Neural crest cell (in vitro differentiated cells): ENCODE results near the gene DNM3. TPM values are rescaled to one million over a fixed set of nuclear protein-coding genes. Genes with fewer than 3 reads are reported as not detected.
A peak's percentile ranks its signal among the peaks of the same experiment; 100 is the strongest.

Source experiments
- DNase-seq: peaks from one replicate; pipeline ENCODE4 v3.0.0; 2021; ENCODE audit warnings: low read depth, mixed read lengths, low spot score
- H3K27ac Mint-ChIP-seq: one replicate; pipeline ENCODE4 v1.8.0; 2021; ENCODE audit warnings: mild to moderate bottlenecking, mixed read lengths; ENCODE audit not compliant: unreplicated experiment
- H3K27me3 Mint-ChIP-seq: 2 replicates; pipeline ENCODE4 v1.8.0; 2021; ENCODE audit warnings: low read depth, mild to moderate bottlenecking, mixed read lengths
- H3K36me3 Mint-ChIP-seq: 2 replicates; pipeline ENCODE4 v1.8.0; 2021; ENCODE audit warnings: low read depth, mild to moderate bottlenecking, mixed read lengths
- H3K4me1 Mint-ChIP-seq: 2 replicates; pipeline ENCODE4 v1.8.0; 2021; ENCODE audit warnings: mixed read lengths
- H3K4me3 Mint-ChIP-seq: one replicate; pipeline ENCODE4 v1.8.0; 2021; ENCODE audit warnings: mild to moderate bottlenecking, mixed read lengths
- H3K9me3 Mint-ChIP-seq: 2 replicates; pipeline ENCODE4 v1.8.0; 2021; ENCODE audit warnings: mixed read lengths
- total RNA-seq: library from RNA; stranded (reverse); gene quantifications from 2 replicates; pipeline ENCODE4 v1.2.1, GENCODE V29; 2021
- TF ChIP-seq, protein P1 (sequence below): fragments of 200-600 bp; sonication (generic); conservative IDR thresholded peaks from 2 replicates; pipeline ENCODE4 v1.5.0; 2021; ENCODE audit warnings: antibody characterized with exemption, mild to moderate bottlenecking

The DNM3 gene
- total RNA-seq, 1 donor from 2014 or later: 3.5 TPM

DNA sequence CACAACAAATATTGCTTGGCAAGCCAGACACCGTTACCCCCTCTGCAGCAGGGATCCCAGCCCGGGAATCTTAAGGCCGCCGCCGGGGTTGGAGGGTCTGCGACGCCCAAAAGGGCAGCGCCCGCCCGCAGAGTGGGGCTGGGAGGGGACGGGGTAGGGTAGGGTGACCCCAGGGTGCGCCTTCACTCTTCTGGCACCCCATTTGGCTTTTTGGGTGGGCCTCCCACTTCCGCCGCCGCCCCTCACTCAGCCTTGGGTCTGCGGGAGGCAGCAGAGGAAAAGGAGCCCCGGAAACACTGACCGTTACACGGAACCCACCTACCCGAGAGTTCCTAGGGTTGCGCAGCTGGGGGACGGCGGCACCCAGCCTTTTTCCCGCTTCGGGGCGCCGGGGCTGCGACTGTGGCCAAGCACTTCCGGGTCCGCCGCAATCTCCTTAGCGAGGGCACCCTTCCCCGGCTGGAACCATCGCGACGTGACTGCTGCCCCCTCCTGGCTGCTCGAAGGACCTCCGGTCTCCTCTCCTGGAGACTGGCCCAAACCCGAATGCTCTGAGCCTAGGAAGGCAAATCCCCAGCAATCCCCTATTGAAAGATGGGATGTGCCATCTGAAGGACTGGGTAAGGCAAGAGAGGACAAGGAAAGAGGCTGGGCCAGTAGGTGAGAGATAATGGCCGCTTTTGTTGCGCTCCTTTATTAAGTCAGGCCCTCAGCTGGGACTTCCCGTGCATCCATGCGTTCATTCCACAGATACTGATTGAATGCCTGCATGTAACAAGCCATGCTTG lies 602.6 kb downstream of the DNM3 start, which contains the start of gene PIGC:
TSS of gene PIGC (minus strand) at position 404 of the 788 bp plus-strand sequence. CDS start 1,447 bp downstream, outside the sequence.
- H3K4me3 Mint-ChIP-seq: peak within 1 kb of the TSS; percentile 95
- no peaks in the 10 kb centered on the region for H3K27me3 Mint-ChIP-seq
- TF ChIP-seq, protein P1, sequence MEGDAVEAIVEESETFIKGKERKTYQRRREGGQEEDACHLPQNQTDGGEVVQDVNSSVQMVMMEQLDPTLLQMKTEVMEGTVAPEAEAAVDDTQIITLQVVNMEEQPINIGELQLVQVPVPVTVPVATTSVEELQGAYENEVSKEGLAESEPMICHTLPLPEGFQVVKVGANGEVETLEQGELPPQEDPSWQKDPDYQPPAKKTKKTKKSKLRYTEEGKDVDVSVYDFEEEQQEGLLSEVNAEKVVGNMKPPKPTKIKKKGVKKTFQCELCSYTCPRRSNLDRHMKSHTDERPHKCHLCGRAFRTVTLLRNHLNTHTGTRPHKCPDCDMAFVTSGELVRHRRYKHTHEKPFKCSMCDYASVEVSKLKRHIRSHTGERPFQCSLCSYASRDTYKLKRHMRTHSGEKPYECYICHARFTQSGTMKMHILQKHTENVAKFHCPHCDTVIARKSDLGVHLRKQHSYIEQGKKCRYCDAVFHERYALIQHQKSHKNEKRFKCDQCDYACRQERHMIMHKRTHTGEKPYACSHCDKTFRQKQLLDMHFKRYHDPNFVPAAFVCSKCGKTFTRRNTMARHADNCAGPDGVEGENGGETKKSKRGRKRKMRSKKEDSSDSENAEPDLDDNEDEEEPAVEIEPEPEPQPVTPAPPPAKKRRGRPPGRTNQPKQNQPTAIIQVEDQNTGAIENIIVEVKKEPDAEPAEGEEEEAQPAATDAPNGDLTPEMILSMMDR: peak; percentile 85

DNA sequence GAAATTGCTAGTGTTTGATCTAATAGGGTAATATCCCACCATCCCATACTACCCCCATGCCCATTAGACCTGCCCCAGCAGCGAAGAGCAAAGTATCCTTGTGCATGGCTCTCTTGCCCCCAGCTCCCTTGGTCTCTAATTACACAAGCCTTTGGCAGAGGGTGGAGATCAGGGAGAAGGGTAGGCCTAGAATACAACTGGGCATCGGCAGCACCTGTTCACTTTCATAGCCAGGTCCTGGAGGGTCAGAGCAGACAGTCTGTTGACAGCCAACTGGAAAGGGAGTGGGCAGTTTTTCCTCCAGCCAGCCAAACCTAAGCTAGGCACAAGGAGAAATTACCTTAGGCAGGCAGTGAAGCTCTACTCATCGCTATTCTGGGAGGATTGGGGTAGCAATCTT lies 605.2 kb downstream of the DNM3 start:
- Mint-ChIP-seq H3K4me1 (peaks cover 36% of the 10 kb centered on the region), H3K4me3 (peak overlapping the region; percentile 61), H3K36me3 (peaks cover 10% of the 10 kb centered on the region), H3K27me3 (no peaks in the 10 kb centered on the region), H3K9me3 (no peaks in the 10 kb centered on the region), H3K27ac (no peak overlapping the region)
- TF ChIP-seq, protein P1: no peak
- no peak for DNase-seq

More for the DNA sequence above, 602.6 kb downstream of the DNM3 start, which contains the start of gene PIGC:
- H3K36me3 Mint-ChIP-seq: peaks cover 20% of the 10 kb centered on the region
- DNase-seq: peak; percentile 87
- H3K4me1 Mint-ChIP-seq: peaks cover 25% of the 10 kb centered on the region
- peak within 1 kb of the TSS; percentile 93 for H3K27ac Mint-ChIP-seq
- no peaks in the 10 kb centered on the region for H3K9me3 Mint-ChIP-seq

DNA sequence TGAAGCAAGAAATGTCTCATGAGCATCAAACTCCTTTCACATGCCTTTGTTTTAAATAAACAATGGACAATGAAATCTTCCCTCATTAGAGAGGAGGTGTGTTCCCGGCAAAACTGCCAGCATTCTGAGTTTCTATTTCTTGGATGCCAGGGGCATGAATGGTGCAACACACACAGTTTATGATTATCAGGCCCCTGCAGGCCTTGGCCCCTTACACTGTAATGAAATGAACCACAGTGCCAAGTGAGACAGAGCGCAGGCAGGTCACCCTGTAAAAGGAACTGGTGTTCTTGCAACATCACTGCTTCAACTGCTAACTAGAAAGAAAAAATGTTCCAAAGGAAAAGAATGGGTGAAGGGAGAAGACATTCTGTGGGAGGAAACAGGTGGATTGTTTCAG lies 606.3 kb downstream of the DNM3 start:
- Mint-ChIP-seq H3K4me3 (no peak overlapping the region), H3K27me3 (no peaks in the 10 kb centered on the region), H3K36me3 (no peaks in the 10 kb centered on the region), H3K27ac (no peak overlapping the region), H3K4me1 (peaks cover 30% of the 10 kb centered on the region), H3K9me3 (no peaks in the 10 kb centered on the region)
- DNase-seq: no peak
- TF ChIP-seq, protein P1: no peak

DNA sequence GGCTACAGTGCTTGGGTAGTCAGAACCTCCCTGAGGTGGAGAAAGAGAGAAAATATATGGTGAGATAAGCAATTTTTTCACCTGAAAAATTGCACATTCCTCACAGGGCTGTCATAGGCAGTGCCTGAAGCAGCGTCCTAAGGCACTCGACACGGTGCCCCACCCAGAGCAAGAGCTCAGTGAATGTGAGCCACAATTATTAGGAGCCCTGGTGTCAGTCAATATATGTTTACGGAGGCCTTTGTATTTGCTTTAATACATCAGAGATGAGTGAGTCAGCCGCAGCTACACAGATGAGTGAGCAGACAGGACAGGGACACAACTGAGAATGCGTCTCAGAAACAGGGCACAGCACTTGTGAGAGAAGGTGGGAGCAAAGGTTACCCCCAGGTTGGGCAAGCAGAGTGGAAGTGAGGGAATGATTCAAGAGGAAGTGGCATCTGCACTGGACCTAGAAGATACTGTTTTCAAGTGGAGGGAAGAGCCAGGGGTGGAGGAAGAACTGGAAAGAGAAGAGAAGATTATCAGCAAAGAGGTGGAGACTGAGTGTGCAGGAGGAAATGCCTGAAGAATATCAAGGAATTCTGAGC lies 607.8 kb downstream of the DNM3 start:
- Mint-ChIP-seq H3K9me3 (no peaks in the 10 kb centered on the region), H3K36me3 (no peaks in the 10 kb centered on the region), H3K27me3 (no peaks in the 10 kb centered on the region), H3K27ac (peak overlapping the region; percentile 28), H3K4me3 (no peak overlapping the region), H3K4me1 (peaks cover 23% of the 10 kb centered on the region)
- TF ChIP-seq, protein P1: no peak
- no peak for DNase-seq

DNA sequence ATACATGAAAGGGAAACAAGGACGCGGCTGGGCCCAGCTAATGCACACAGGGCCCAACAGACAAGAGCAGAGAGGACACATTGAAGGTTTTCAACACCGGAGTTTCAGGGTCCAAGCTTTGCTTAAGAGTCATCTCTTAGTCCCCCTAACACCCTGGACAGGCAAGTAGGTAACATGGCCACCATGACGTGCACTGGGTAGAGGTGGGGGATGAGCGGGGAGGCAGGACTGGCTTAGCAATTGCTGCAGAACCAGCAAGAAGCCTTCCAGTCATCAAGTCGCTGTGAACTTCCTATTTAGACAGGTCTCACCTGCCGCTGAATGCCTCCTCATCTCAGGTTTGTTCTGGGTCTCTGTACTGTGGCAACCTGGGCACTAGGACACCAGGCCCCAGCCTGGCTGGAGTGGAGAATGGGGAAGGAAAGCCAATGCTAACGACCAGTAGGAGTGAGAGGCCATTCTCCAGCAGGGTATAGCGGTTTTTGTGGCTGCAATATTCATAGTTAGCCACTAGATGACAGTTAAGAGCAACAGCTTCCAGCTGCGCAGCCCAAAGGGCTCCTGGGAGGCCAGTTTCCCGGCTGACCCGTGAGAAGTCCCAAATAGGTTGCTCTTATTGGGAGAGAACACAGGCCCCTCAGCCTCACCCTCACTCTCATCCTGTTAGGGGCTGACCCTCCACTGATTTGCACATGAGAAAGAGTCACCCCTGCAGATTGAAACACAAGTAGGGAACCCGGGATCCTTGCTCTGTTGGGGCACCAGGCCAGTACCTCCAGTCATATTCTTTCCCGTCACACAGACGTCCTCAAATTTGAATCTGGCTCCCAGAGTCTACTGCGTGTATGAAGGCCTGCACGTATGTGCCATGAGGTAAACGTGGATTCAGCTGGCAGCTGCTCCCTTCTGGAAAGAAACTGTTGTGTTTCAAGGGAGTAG lies 608.6 kb downstream of the DNM3 start:
- peaks cover 21% of the 10 kb centered on the region for H3K4me1 Mint-ChIP-seq
- H3K27ac Mint-ChIP-seq: no peak overlapping the region
- peak overlapping the region; percentile 69 for H3K4me3 Mint-ChIP-seq
- H3K9me3 Mint-ChIP-seq: no peaks in the 10 kb centered on the region
- H3K36me3 Mint-ChIP-seq: no peaks in the 10 kb centered on the region
- TF ChIP-seq, protein P1: peak; percentile 77
- DNase-seq: peak; percentile 43
- H3K27me3 Mint-ChIP-seq: no peaks in the 10 kb centered on the region
